Activated T-helper 1 cell treated with Interleukin-2 at 50 U/mL for 16 hours (primary cell): ENCODE results near the gene PRRC1.
"Not testable (repeated sequence)": the region's sequence is repeated elsewhere in the genome, so short reads cannot be mapped to it uniquely, and the experiment has no call there.

Experiments used
- DNase-seq: peaks from one replicate; pipeline ENCODE4 v3.0.0-alpha.2; 2020; ENCODE audit warnings: low read depth

The PRRC1 gene

DNA sequence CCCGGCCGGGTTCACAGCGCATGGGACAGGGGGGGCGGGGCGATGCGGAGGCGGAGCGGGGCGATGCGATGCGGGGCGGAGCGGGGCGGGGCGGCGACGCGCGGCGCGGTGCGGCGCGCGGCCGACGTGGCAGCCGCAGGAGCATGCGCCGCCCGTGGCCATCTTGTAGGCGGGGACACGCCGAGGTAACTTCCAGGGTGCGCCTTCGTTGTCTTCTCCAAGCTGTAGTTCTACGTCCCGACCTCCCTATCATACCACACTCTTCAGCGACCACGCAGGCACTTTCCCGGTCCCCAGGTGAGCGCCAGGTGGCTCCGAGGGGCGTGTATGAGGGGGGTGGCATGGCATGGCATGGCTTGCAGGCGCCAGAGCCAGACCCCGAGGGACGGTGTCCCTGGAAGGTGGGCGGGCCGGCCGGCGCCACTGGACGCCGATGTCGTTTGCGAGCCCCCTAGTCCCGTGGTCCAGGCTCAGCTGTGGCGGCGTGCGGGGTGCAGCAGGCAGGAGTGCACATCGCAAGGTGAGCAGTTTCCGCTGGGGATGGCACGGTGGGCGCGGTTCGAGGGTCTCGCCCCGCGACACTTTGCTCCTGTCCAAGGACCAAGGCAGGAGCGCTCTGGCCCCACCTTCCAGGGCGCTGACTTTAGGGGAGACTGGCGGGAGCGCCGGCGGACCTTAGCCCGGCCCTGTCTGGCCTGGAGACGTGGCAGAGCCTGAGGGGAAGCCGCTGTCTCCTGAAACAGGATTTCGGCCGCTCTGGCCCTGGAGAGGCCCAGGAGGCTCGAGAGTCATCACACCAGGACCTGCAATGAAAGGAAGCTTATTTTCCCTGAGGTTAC is at the start of gene PRRC1:
Gene PRRC1, plus strand, starts transcription at position 161 of the 839 bp plus-strand sequence. CDS start 5,840 bp downstream, outside the sequence.
- peak; percentile 71 for DNase-seq

- DNase-seq = no peak
Measured at GRCh38 chr5:127471211-127471610, 46.2 kb upstream of the PRRC1 start.

DNA sequence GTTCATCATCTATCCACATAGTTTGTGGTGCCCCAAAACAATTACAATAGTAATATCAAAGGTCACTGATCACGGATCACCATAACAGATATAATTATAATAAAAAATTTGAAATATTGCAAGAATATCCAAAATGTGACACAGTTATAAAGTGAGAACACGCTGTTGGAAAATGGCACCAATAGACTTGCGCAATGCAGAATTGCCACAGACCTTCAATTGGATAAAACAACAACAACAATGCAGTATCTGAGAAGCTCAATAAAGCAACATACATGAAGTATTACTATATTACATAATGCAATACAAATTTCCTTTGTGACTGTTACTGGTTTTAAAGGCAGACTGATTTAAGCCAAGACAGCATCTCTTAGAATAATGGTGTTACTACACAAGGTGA is 44.7 kb upstream of the PRRC1 start:
- DNase-seq = no peak

- no peak for DNase-seq
Measured at GRCh38 chr5:127486471-127486870, 31.0 kb upstream of the PRRC1 start.

DNA sequence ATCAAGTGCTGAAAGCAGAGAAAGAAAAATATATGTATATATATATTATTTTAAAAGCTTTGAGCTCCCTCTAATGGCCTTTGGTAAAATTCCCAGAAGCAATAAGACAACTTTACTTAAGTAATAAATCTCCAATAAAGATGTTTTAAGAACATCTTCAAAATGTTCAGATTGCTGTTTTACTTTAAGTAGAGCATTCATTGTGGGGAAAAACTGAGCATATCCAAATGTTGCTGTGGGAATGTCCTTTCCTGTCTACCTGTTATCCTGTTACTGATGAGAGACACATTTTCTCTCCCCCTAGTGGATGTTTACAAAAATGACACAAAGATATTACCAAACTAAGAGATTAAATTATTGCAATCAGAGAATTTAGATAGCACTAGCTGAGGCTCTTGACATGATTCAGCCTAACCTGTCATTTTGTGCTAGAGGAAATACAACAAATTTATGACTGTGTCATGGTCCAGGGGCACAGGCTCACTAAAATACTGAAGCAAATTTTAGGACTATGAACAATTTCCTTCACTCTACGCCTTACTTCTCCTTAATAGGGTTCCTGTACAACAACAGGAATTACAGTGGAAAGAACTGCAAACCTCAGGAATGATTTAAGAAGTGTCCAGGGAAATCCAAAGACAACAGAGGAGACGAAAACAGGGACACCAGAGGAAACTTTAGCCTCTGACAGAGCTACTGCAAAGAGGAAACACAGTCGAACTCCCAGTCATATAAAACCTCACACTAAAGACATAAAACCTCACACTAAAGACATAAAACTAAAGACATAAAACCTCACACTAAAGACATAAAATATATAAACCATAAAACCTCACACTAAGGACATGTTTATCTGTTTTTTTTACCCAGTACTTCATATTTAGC is 24.3 kb upstream of the PRRC1 start:
- DNase-seq = no peak

- DNase-seq = no peak
Measured at GRCh38 chr5:127498548-127498947, 18.9 kb upstream of the PRRC1 start.

GRCh38 chr5:127505905-127506304 is 11.5 kb upstream of the PRRC1 start:
- no peak for DNase-seq

DNA sequence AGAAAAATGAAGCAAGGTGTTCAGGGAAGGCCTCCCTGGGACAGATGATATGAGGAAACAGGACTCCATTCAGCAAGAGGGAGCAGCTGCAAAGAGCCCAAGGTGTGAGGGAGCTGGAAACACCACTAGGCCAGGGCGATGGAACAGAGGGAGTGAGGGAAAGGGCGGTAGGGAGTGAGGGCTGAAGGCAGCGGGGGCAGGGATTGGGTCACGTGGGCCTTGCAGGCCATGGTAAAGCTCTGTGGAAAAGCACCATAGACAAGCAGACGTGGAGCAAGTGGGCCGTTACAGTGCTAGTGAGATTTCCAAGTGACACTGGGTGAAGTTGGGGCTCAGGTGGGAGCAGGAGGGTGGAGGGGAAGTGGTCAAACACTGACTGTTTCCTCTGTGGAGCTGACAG is 10.8 kb upstream of the PRRC1 start:
- DNase-seq = no peak

- DNase-seq = no peak
Measured at GRCh38 chr5:127508644-127509373, 8.6 kb upstream of the PRRC1 start.

GRCh38 chr5:127513408-127513970 is 4.0 kb upstream of the PRRC1 start:
- no peak for DNase-seq

DNA sequence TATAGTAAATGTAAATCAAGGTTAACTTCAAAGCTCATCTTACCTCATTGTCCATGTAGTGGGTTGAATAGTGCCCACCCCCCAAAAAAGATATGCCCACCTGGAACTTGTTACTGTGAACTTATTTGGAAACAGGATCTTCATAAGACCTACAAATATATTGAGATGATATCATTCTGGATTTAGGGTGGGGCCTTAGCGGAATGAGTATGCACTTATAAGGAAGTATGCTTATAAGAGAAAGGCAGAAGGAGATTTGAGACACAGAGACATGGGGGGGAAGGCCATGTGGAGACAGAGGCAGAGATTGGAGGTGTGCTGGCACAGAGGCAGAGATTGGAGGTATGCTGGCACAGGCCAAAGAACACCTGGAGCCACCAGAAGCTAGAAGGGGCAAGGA is 2.6 kb upstream of the PRRC1 start:
- no peak for DNase-seq

- no peak for DNase-seq
Measured at GRCh38 chr5:127515693-127516440, 1.6 kb upstream of the PRRC1 start.

DNA sequence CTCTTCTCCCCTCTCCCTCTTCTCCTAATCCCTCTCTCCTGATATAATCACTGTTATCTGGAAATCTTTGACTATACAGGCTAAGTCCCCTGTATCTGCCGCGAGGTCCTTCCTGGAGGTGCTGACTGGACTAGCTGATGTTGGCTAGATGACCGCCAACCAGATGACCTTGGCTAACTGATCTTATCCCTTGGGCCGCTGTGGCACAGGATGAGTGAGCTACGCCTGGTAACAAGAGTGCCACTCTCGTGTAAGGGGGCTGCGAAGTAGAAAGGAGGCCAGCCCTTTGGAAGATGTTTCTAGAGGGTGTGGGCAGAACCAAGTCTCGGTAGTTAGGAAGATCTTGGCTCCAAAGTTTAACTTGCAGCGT is 345 bp upstream of the PRRC1 start:
- DNase-seq = no peak

DNA sequence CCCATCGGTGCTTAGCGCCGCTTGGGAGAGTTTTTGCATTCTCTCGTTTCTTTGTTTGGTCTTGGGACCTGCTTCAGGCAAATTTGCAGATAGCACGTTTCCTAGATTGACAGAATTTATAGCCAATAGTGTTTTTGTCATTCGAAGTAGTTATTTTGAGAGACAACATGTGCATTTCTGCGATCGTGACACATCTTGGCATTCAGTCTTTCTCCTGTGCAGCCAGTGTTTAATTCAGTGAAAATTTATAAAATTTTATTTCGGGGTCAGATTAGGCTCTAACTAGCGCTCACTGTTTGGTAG is 830 bp downstream of the PRRC1 start:
- no peak for DNase-seq

DNA sequence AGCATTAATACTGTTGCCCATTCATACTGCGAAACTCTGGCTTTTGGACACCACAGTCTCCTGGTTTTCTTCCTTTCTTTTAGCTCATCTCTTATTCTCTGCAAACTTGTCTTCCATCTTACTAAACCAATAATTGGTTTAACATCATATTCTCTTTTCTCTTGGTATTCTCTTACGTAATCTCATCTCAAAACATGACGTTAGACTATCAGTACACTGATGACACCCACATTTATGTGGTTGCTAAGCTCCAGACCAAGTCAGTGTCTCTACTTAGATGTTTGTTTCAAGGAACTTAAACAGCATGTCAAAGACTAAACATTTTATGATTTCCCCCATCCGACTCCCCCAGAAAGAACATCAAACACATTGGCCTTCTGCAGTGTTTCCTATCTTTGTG is 2.1 kb downstream of the PRRC1 start:
- no peak for DNase-seq

DNA sequence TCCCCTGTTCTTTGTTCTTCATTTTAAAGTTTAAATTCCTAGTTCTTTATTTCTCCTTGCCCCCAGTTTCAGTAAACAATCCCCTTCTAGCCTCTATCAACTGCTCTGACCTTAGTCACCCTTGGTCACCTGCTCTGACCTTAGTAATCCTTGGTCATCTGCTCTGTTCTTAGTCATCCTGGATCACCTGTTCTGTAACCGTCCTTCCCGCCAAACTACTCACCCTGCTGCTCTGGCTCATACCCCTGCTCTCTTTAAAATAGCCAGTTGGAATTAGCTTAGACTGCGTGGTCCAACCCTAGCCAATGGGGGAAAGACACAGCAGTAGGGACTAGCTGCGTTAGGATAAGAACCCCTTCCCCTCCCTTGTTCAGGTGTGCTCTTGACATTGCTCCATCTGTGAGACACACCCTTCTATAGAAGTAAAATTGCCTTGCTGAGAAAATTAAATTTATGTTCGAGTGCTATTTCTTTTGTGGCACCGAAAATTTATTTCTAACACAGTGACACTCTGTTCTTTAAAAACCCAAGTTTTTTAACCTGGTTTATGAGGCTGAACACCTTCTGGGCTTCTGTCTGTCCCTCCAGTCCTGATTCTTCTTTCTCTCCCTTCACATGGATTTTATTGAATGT is 3.8 kb downstream of the PRRC1 start:
- no peak for DNase-seq

GRCh38 chr5:127525181-127525580 is 7.7 kb downstream of the PRRC1 start:
- no peak for DNase-seq

DNA sequence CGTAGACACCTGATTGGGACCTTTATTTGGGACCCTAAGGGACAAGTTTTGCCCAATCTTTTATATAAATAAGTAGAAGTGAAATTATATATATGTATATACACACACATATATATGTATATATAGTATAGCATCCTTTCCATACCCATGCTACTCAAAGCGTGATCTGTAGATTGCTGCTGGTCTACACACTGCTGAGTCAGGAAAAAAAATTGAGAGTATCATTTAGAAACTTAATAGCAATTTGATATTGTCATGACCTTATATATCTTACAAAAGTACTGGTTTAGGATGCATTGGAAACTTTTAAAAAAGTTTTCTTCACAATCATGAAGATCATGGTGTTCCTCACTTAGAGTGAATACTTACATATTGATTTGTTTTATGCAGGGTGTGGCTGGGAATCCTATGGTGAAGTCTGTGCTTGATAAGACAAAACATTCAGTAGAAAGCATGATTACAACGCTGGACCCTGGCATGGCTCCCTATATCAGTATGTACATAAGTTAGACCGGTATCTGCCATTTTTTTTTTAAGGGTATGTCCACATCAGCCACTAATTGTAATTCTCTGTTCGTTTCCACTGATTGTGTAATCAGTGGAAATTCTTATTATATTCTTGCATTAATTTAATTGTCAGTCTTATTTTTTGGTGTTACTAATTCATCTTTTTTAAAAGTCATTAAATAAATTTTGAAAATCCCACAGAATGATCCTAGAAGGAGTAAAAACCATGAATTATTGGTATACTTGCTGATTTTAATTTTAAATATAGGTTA is 12.7 kb downstream of the PRRC1 start:
- DNase-seq = no peak

- DNase-seq = no peak
Measured at GRCh38 chr5:127536687-127537086, 19.2 kb downstream of the PRRC1 start.

- DNase-seq = not testable (repeated sequence)
Measured at GRCh38 chr5:127540553-127540952, 23.1 kb downstream of the PRRC1 start.
